ACC112 (cell line): ENCODE measurements around the gene UTP15.

Experiments used
- H2AFZ ChIP-seq: fragments of 200-600 bp; sonication (generic); one replicate; pipeline ENCODE4 v1.6.0; 2017; ENCODE audit warnings: antibody characterized with exemption, low read length; ENCODE audit not compliant: unreplicated experiment
- H3K27ac ChIP-seq: fragments of 200-600 bp; sonication (generic); 2 replicates; pipeline ENCODE4 v1.5.1; 2014; ENCODE audit warnings: low read depth, mild to moderate bottlenecking, antibody characterized with exemption, low read length, moderate library complexity
- H3K27me3 ChIP-seq: fragments of 200-600 bp; sonication (generic); 2 replicates; pipeline ENCODE4 v1.6.1; 2014; ENCODE audit warnings: mild to moderate bottlenecking, antibody characterized with exemption, low read length, moderate library complexity, mixed read lengths; ENCODE audit not compliant: insufficient read depth
- H3K36me3 ChIP-seq: fragments of 200-600 bp; sonication (generic); 2 replicates; pipeline ENCODE4 v1.6.1; 2016; ENCODE audit warnings: mild to moderate bottlenecking, antibody characterized with exemption, low read length, moderate library complexity, mixed read lengths; ENCODE audit not compliant: insufficient read depth
- H3K4me1 ChIP-seq: fragments of 200-600 bp; sonication (generic); one replicate; pipeline ENCODE4 v1.6.1; 2016; ENCODE audit warnings: low read length, mixed read lengths; ENCODE audit not compliant: insufficient read depth, unreplicated experiment, control insufficient read depth
- H3K4me3 ChIP-seq: fragments of 200-600 bp; sonication (generic); 2 replicates; pipeline ENCODE4 v1.5.1; 2014; ENCODE audit warnings: mild to moderate bottlenecking, low read depth, low read length
- H3K79me2 ChIP-seq: fragments of 200-600 bp; sonication (generic); one replicate; pipeline ENCODE4 v1.6.0; 2016; ENCODE audit warnings: low read length; ENCODE audit not compliant: control insufficient read depth, unreplicated experiment, insufficient read depth

Gene UTP15

GRCh38 chr5:73564675-73565074, 868 bp upstream of the UTP15 start:
- peak overlapping the region; percentile 85 for H2AFZ ChIP-seq
- peak overlapping the region; percentile 66; the same call in 1 of the 2 replicates for H3K27ac ChIP-seq
- H3K4me3 ChIP-seq = peak overlapping the region; percentile 99
- H3K27me3 ChIP-seq = no peaks in the 10 kb centered on the region
- H3K4me1 ChIP-seq = peaks cover 22% of the 10 kb centered on the region
- H3K36me3 ChIP-seq = 0 out of 2 replicates have a peak, but pooled peaks cover 6% of the 10 kb centered on the region
- peaks cover 54% of the 10 kb centered on the region for H3K79me2 ChIP-seq

- peaks cover 22% of the 10 kb centered on the region for H3K4me1 ChIP-seq
- peaks cover 54% of the 10 kb centered on the region for H3K79me2 ChIP-seq
- H3K36me3 ChIP-seq = peaks cover 7% of the 10 kb centered on the region; the same call in 1 of the 2 replicates
- H2AFZ ChIP-seq = peak overlapping the region; percentile 74
- H3K4me3 ChIP-seq = peak overlapping the region; percentile 99
- H3K27ac ChIP-seq = peak overlapping the region; percentile 66
- H3K27me3 ChIP-seq = no peaks in the 10 kb centered on the region
These were observed 515 bp downstream of the UTP15 start for GRCh38 chr5:73565969-73566547.

- Histone ChIP-seq H3K4me3 (no peak overlapping the region), H3K4me1 (no peaks in the 10 kb centered on the region), H2AFZ (no peak overlapping the region), H3K36me3 (peaks cover 24% of the 10 kb centered on the region), H3K27ac (no peak overlapping the region), H3K27me3 (no peaks in the 10 kb centered on the region), H3K79me2 (no peaks in the 10 kb centered on the region)
These were observed 17.0 kb downstream of the UTP15 start for GRCh38 chr5:73582285-73583145.

- no peak overlapping the region for H2AFZ ChIP-seq
These were observed 22.4 kb downstream of the UTP15 start for GRCh38 chr5:73587923-73588322.

GRCh38 chr5:73591102-73591695, 25.7 kb downstream of the UTP15 start:
- Histone ChIP-seq H3K27ac (peak overlapping the region; percentile 84), H3K36me3 (no peaks in the 10 kb centered on the region), H3K4me3 (no peak overlapping the region), H2AFZ (no peak overlapping the region), H3K79me2 (no peaks in the 10 kb centered on the region), H3K27me3 (no peaks in the 10 kb centered on the region), H3K4me1 (peaks cover 25% of the 10 kb centered on the region)

More at GRCh38 chr5:73587923-73588322, 22.4 kb downstream of the UTP15 start:
- no peaks in the 10 kb centered on the region for H3K36me3 ChIP-seq
- H3K4me3 ChIP-seq = no peak overlapping the region
- H3K79me2 ChIP-seq = no peaks in the 10 kb centered on the region
- no peaks in the 10 kb centered on the region for H3K27me3 ChIP-seq
- peaks cover 18% of the 10 kb centered on the region for H3K4me1 ChIP-seq
- H3K27ac ChIP-seq = no peak overlapping the region

GRCh38 chr5:73591698-73592501, 26.4 kb downstream of the UTP15 start:
- Histone ChIP-seq H3K4me1 (peaks cover 25% of the 10 kb centered on the region), H3K36me3 (no peaks in the 10 kb centered on the region), H3K4me3 (peak overlapping the region; percentile 13; the same call in 1 of the 2 replicates), H3K27ac (peak overlapping the region; percentile 84), H2AFZ (no peak overlapping the region), H3K79me2 (no peaks in the 10 kb centered on the region), H3K27me3 (no peaks in the 10 kb centered on the region)

GRCh38 chr5:73592551-73592950, 27.0 kb downstream of the UTP15 start:
- H3K27ac ChIP-seq = peak overlapping the region; percentile 84
- no peak overlapping the region for H2AFZ ChIP-seq
- no peaks in the 10 kb centered on the region for H3K36me3 ChIP-seq
- H3K4me1 ChIP-seq = peaks cover 25% of the 10 kb centered on the region
- H3K27me3 ChIP-seq = no peaks in the 10 kb centered on the region
- H3K79me2 ChIP-seq = no peaks in the 10 kb centered on the region
- no peak overlapping the region for H3K4me3 ChIP-seq

- Histone ChIP-seq H3K36me3 (0 out of 2 replicates have a peak, but pooled peaks cover 4% of the 10 kb centered on the region), H3K27me3 (no peaks in the 10 kb centered on the region), H3K27ac (no peak overlapping the region), H3K4me3 (no peak overlapping the region), H3K4me1 (peaks cover 19% of the 10 kb centered on the region), H2AFZ (no peak overlapping the region), H3K79me2 (no peaks in the 10 kb centered on the region)
These were observed 31.3 kb downstream of the UTP15 start for GRCh38 chr5:73596705-73597328.

GRCh38 chr5:73599380-73599779, 33.8 kb downstream of the UTP15 start:
- Histone ChIP-seq H3K4me3 (no peak overlapping the region), H3K36me3 (0 out of 2 replicates have a peak, but pooled peaks cover 5% of the 10 kb centered on the region), H3K27me3 (no peaks in the 10 kb centered on the region), H2AFZ (no peak overlapping the region), H3K4me1 (peaks cover 11% of the 10 kb centered on the region), H3K79me2 (no peaks in the 10 kb centered on the region), H3K27ac (no peak overlapping the region)

GRCh38 chr5:73603998-73604397, 38.5 kb downstream of the UTP15 start:
- no peak overlapping the region for H3K4me3 ChIP-seq
- 0 out of 2 replicates have a peak, but pooled peaks cover 5% of the 10 kb centered on the region for H3K36me3 ChIP-seq
- no peak overlapping the region for H2AFZ ChIP-seq
- peaks cover 42% of the 10 kb centered on the region for H3K4me1 ChIP-seq
- no peaks in the 10 kb centered on the region for H3K27me3 ChIP-seq
- no peaks in the 10 kb centered on the region for H3K79me2 ChIP-seq
- H3K27ac ChIP-seq = peak overlapping the region; percentile 13; the same call in 1 of the 2 replicates
